SU-DHL-6 (cell line): Measurements from ENCODE around the gene AKT3.

Experiments
- H2AFZ ChIP-seq: fragments of 200-600 bp; sonication (generic); 2 replicates; pipeline ENCODE4 v1.6.1; 2014; ENCODE audit warnings: low read depth, mild to moderate bottlenecking, moderate library complexity, mixed read lengths, antibody characterized with exemption, low read length; ENCODE audit not compliant: severe bottlenecking
- H3F3A ChIP-seq: fragments of 200-600 bp; shearing (Covaris generic); 2 replicates; pipeline ENCODE4 v1.6.0; 2016; ENCODE audit warnings: antibody characterized with exemption, mild to moderate bottlenecking; ENCODE audit not compliant: insufficient read depth
- H3K27ac ChIP-seq: fragments of 200-600 bp; sonication (generic); 2 replicates; pipeline ENCODE4 v1.5.1; 2016; ENCODE audit warnings: low read depth, mild to moderate bottlenecking, low read length, moderate library complexity, mixed read lengths
- H3K27me3 ChIP-seq: fragments of 200-600 bp; sonication (generic), shearing (Covaris generic); 2 replicates; pipeline ENCODE4 v1.6.0; 2014; ENCODE audit warnings: mild to moderate bottlenecking, low read length
- H3K36me3 ChIP-seq: fragments of 200-600 bp; sonication (generic); 2 replicates; pipeline ENCODE4 v1.6.1; 2014; ENCODE audit warnings: mild to moderate bottlenecking, low read length, mixed read lengths
- H3K4me2 ChIP-seq: fragments of 300-600, 200-600 bp; shearing (Covaris generic), sonication (generic); 2 replicates; pipeline ENCODE4 v1.6.0; 2014; ENCODE audit warnings: low read length, low read depth, mild to moderate bottlenecking; ENCODE audit not compliant: poor library complexity, severe bottlenecking
- H3K4me3 ChIP-seq: fragments of 200-600 bp; sonication (generic); 2 replicates; pipeline ENCODE4 v1.5.1; 2014; ENCODE audit warnings: antibody characterized with exemption, low read length, mild to moderate bottlenecking, mixed read lengths; ENCODE audit not compliant: insufficient read depth, poor library complexity, severe bottlenecking
- H3K79me2 ChIP-seq: fragments of 200-600 bp; sonication (generic); 2 replicates; pipeline ENCODE4 v1.6.1; 2014; ENCODE audit warnings: mild to moderate bottlenecking, low read length, moderate library complexity; ENCODE audit not compliant: insufficient read depth
- H3K9ac ChIP-seq: fragments of 200-600 bp; sonication (generic); 2 replicates; pipeline ENCODE4 v1.7.0; 2014; ENCODE audit warnings: mild to moderate bottlenecking, low read length
- H3K9me2 ChIP-seq: fragments of 200-600 bp; sonication (generic); replicated peaks from 2 replicates; pipeline ENCODE4 v1.6.1; 2014; ENCODE audit warnings: low read length; ENCODE audit not compliant: insufficient read depth
- H3K9me3 ChIP-seq: fragments of 200-600 bp; sonication (generic); 2 replicates; pipeline ENCODE4 v1.6.1; 2014; ENCODE audit warnings: low read length, mixed read lengths; ENCODE audit not compliant: insufficient read depth
- H4K20me1 ChIP-seq: fragments of 200-600 bp; sonication (generic); 2 replicates; pipeline ENCODE4 v1.6.1; 2014; ENCODE audit warnings: low read depth, mild to moderate bottlenecking, antibody characterized with exemption, low read length, moderate library complexity, mixed read lengths
- EZH2phosphoT487 ChIP-seq: fragments of 200-600 bp; sonication (generic), shearing (Covaris generic); conservative IDR thresholded peaks from 2 replicates; pipeline ENCODE4 v1.6.1; 2018; ENCODE audit warnings: mild to moderate bottlenecking, antibody characterized with exemption, low read length, moderate library complexity, mixed read lengths
- TF ChIP-seq, protein P1 (sequence below): fragments of 200-600 bp; sonication (generic); IDR thresholded peaks from one replicate; pipeline ENCODE4 v1.5.1; 2017; ENCODE audit warnings: antibody characterized with exemption, mild to moderate bottlenecking, low read length, moderate library complexity; ENCODE audit not compliant: insufficient read depth, poor library complexity, severe bottlenecking

Gene AKT3

DNA sequence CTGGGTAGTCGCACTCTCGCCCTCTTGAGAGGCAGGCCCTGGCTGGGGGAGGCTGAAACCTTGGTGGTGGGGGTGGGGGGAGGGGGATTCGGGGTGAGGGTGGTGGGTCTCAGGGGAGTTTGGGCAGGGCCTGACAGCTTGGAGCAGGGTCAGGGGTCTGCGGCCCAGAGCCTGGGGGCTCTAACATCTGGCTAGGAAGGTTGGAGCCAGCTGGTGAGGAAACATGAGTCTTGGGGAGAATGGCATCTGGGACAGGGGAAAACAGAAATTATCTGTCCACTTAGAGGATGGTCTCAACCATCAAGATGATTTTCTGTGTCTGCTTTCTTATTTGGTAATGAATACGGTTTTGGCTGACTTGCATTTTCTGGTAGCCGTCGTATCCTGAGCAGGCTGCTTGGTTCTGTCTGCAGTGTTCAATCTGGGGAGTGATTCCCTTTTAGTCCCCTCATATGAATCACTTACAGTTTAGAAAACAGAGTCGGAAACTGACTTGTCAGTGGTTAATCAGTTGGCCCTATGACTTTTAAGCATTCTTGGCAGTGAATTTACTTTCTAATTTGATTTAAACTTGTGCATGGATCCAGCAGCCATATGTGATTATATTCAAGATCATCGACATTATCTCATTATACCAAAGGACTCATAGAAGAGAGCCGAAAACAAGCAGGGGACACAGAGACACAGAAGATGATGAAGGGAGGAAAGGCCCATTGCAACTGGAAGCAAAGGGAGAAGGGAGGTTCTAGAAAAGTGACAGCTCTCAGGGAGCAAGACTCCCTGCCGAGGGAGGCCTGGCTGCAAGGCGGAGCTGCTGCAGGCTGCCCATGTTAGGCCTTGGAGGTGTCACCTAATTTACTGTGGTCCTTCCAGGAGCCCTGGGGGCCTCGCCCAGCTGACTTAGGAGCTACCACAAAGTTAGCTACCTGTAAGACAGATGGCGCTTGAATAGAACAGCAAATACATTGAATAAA, 356.6 kb downstream of the AKT3 start:
- no peak overlapping the region for H2AFZ ChIP-seq
- TF ChIP-seq, protein P1, sequence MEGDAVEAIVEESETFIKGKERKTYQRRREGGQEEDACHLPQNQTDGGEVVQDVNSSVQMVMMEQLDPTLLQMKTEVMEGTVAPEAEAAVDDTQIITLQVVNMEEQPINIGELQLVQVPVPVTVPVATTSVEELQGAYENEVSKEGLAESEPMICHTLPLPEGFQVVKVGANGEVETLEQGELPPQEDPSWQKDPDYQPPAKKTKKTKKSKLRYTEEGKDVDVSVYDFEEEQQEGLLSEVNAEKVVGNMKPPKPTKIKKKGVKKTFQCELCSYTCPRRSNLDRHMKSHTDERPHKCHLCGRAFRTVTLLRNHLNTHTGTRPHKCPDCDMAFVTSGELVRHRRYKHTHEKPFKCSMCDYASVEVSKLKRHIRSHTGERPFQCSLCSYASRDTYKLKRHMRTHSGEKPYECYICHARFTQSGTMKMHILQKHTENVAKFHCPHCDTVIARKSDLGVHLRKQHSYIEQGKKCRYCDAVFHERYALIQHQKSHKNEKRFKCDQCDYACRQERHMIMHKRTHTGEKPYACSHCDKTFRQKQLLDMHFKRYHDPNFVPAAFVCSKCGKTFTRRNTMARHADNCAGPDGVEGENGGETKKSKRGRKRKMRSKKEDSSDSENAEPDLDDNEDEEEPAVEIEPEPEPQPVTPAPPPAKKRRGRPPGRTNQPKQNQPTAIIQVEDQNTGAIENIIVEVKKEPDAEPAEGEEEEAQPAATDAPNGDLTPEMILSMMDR, result no peak
- TF ChIP-seq EZH2phosphoT487, result no peak
- no peaks in the 10 kb centered on the region for H3K9me3 ChIP-seq
- H3K4me3 ChIP-seq, result no peak overlapping the region
- H3F3A ChIP-seq, result no peaks in the 10 kb centered on the region
- H3K4me2 ChIP-seq, result no peak overlapping the region
- no peaks in the 10 kb centered on the region for H3K9me2 ChIP-seq
- no peaks in the 10 kb centered on the region for H3K36me3 ChIP-seq
- H3K9ac ChIP-seq, result no peak overlapping the region
- no peaks in the 10 kb centered on the region for H3K27me3 ChIP-seq
- H3K27ac ChIP-seq, result no peak overlapping the region
- H4K20me1 ChIP-seq, result no peaks in the 10 kb centered on the region
- H3K79me2 ChIP-seq, result no peaks in the 10 kb centered on the region

DNA sequence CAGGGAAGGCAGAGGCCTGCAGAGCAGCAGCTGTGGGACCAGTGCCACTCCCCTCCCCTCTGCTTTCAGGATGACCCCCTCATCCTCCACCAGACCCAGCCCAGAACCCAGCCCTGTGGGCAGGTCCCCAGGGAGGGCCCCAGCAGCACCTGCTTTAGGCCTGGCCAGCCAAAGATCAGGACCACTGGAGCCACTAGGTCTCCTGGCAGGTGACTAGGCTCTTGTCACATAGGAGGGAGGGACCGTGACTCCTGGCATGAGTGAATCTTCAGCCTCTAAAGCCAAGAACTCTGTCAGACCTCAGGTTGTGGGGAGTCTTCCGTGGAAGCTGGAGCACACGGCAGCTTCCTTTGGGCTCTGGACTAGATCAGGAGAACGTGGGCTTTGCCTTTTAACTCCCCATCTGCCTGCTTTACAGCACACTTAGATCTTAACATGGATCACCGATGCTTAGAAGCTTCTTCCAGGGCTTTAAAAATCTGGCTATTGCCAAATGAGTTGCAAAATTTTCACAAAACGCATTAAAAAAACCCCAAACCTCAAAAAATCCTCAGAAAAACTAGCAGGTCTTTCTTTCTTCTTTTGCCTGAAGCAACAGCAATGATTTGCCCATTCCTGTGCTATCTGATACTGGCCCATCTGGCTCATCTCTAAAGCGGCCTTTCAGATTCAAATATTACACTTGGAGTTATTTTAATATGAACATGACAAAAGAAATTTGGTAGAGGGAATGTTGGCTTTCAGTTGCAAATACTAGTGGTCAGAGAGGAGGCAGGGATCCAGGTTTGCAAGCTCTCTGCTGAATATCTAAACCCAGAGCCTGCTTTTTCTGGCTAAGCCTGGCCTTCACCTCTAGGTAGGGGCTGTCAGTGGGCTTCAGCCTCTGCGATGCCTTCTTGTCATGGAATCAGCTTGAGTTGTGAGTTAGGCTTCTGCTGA, 359.0 kb downstream of the AKT3 start:
- no peaks in the 10 kb centered on the region for H4K20me1 ChIP-seq
- H3K4me2 ChIP-seq, result no peak overlapping the region
- H3K79me2 ChIP-seq, result no peaks in the 10 kb centered on the region
- H3K36me3 ChIP-seq, result no peaks in the 10 kb centered on the region
- H3K9ac ChIP-seq, result no peak overlapping the region
- no peak overlapping the region for H3K4me3 ChIP-seq
- H3K9me3 ChIP-seq, result no peaks in the 10 kb centered on the region
- H3K9me2 ChIP-seq, result no peaks in the 10 kb centered on the region
- H3F3A ChIP-seq, result no peaks in the 10 kb centered on the region
- H2AFZ ChIP-seq, result no peak overlapping the region
- TF ChIP-seq, protein P1, result no peak
- no peak overlapping the region for H3K27ac ChIP-seq
- no peaks in the 10 kb centered on the region for H3K27me3 ChIP-seq

DNA sequence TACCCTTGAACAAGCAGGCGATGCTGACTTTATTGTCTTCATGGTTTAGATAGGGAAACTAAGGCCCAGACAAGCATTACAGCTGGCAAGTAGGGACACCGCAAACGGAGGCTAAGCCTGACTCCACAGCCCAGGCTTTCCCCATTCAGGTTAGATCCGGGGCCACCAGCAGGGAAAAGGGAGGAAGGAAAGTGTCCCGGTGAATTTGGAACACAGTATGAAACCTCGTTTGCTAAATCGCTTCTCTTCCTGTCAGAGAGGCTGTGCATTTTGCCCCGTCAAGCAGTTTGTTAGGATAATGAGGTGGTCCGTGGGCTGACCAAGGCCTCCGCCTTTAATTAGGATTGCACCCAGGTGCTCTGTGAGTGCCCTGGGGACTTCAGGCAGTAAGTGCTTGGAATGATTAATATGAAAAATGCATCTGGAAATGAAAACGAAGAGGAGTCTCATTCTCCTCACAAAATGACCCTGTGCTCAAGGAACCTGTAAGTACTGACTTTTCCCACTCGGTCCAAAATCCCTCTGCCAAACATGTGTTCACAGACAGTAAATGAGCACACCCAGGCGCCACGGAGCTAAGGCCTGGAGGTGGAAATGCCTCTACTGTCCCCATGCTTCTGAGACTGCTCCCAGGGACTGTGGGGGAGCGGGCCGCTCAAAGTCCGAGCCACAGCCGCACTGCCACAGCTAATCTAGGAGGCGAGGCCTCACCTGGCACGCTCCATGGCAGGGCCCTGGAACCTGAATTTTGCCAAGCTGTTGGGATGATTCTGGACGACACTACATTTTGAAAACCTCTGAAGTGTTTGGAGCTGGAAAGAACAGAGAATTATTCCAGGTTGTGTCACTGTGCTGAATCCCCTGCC, 360.1 kb downstream of the AKT3 start:
- H3K79me2 ChIP-seq, result no peaks in the 10 kb centered on the region
- H3F3A ChIP-seq, result no peaks in the 10 kb centered on the region
- H3K4me3 ChIP-seq, result no peak overlapping the region
- H3K27ac ChIP-seq, result no peak overlapping the region
- H3K9me2 ChIP-seq, result no peaks in the 10 kb centered on the region
- H2AFZ ChIP-seq, result no peak overlapping the region
- H3K4me2 ChIP-seq, result no peak overlapping the region
- no peaks in the 10 kb centered on the region for H4K20me1 ChIP-seq
- no peaks in the 10 kb centered on the region for H3K36me3 ChIP-seq
- H3K9me3 ChIP-seq, result no peaks in the 10 kb centered on the region
- no peaks in the 10 kb centered on the region for H3K27me3 ChIP-seq
- TF ChIP-seq, protein P1, result no peak
- no peak for TF ChIP-seq EZH2phosphoT487
- H3K9ac ChIP-seq, result no peak overlapping the region
